AG04450 (cell line): ENCODE measurements around the gene MARS1. TPM values are rescaled to one million over a fixed set of nuclear protein-coding genes. Genes with fewer than 3 reads are reported as not detected.

Source experiments
- CTCF ChIA-PET: fragments of 300-600, 350-600 bp; formaldehyde crosslinking; extraction: SDS; loops from one replicate; lab custom pipeline; 2022; ENCODE audit warnings: antibody characterized with exemption, inconsistent platforms; lab: Charles Lee
- POLR2A ChIA-PET: fragments of 350-600 bp; formaldehyde crosslinking; extraction: SDS; loops from one replicate; lab custom pipeline; 2021; ENCODE audit warnings: antibody characterized with exemption, inconsistent platforms; lab: Yijun Ruan, JAX
- DNase-seq: peaks from one replicate; pipeline ENCODE4 v3.0.0-alpha.2; 2011; ENCODE audit warnings: low read depth, low spot score
- H3K27ac ChIP-seq: one replicate; pipeline ENCODE4 v1.5.1; 2012; ENCODE audit warnings: low read depth, low read length, control low read depth
- H3K27me3 ChIP-seq: one replicate; pipeline ENCODE4 v1.6.0; 2012; ENCODE audit warnings: low read length; ENCODE audit not compliant: control insufficient read depth, insufficient read depth
- H3K4me3 ChIP-seq: 2 replicates; pipeline ENCODE4 v1.5.1; 2011; ENCODE audit warnings: mild to moderate bottlenecking, low read depth, low read length, control low read depth
- H3K9me3 ChIP-seq: 2 replicates; pipeline ENCODE4 v1.5.1; 2012; ENCODE audit warnings: low read length; ENCODE audit not compliant: control insufficient read depth, insufficient read depth
- CTCF ChIP-seq: IDR thresholded peaks from 2 replicates; pipeline ENCODE4 v1.5.1; 2011; ENCODE audit warnings: low read depth, low read length, control low read depth, inconsistent platforms
- polyA plus RNA-seq: library from polyadenylated mRNA; depleted of rRNA; stranded (reverse); fragments of >200 nt; gene quantifications from 2 replicates; pipeline ENCODE4 v1.2.3, GENCODE V29; 2011

The MARS1 gene
- polyA plus RNA-seq, 1 experiment = 236 TPM

- no peaks in the 10 kb centered on the region; the same call in 1 of the 2 replicates for H3K9me3 ChIP-seq
- ChIA-PET CTCF (interaction anchor here (1.0 to 2.1 kb wide), 3 partner anchors 20 to 26 kb away, joined by 3 to 13 read pairs (median 3); partner anchors contain the start of gene GLI1), POLR2A (no interaction called here)
- H3K4me3 ChIP-seq = no peak overlapping the region
- H3K27me3 ChIP-seq = peaks cover 4% of the 10 kb centered on the region
- DNase-seq = no peak
- no peak for TF ChIP-seq CTCF
- peak overlapping the region; percentile 40 for H3K27ac ChIP-seq
Observed at GRCh38 chr12:57483466-57483865, 4.4 kb upstream of the MARS1 start.

GRCh38 chr12:57485695-57486094 is 2.2 kb upstream of the MARS1 start:
- TF ChIP-seq CTCF = no peak
- H3K9me3 ChIP-seq = no peaks in the 10 kb centered on the region; the same call in 1 of the 2 replicates
- H3K27me3 ChIP-seq = peaks cover 3% of the 10 kb centered on the region
- no peak overlapping the region for H3K27ac ChIP-seq
- DNase-seq = no peak
- ChIA-PET CTCF (interaction anchor here (1.9 kb wide), 1 partner anchor 27 kb away, joined by 10 read pairs; no protein-coding TSS in a partner anchor), POLR2A (no interaction called here)
- no peak overlapping the region for H3K4me3 ChIP-seq

GRCh38 chr12:57487055-57487596 is 742 bp upstream of the MARS1 start:
- no peaks in the 10 kb centered on the region for H3K27me3 ChIP-seq
- ChIA-PET POLR2A (interaction anchor here (0.7 kb wide), 1 partner anchor 175 kb away, joined by 7 read pairs; no protein-coding TSS in a partner anchor), CTCF (interaction anchor here (1.9 kb wide), 1 partner anchor 29 kb away, joined by 10 read pairs; no protein-coding TSS in a partner anchor)
- DNase-seq = no peak
- no peak for TF ChIP-seq CTCF
- H3K4me3 ChIP-seq = peak overlapping the region; percentile 52; the same call in 1 of the 2 replicates
- peak overlapping the region; percentile 11 for H3K27ac ChIP-seq
- no peaks in the 10 kb centered on the region; the same call in 1 of the 2 replicates for H3K9me3 ChIP-seq

- Histone ChIP-seq H3K9me3 (no peaks in the 10 kb centered on the region; the same call in 1 of the 2 replicates), H3K27ac (peak overlapping the region; percentile 84), H3K4me3 (peak overlapping the region; percentile 100), H3K27me3 (no peaks in the 10 kb centered on the region)
- no peak for TF ChIP-seq CTCF
- no peak for DNase-seq
- ChIA-PET POLR2A (no interaction called here), CTCF (interaction anchor here (0.7 kb wide), 1 partner anchor 25 kb away, joined by 3 read pairs; no protein-coding TSS in a partner anchor)
Observed at GRCh38 chr12:57488402-57489156, 711 bp downstream of the MARS1 start.
